Suprapubic skin (tissue), 4 donors: ENCODE results near the gene NCOA1. TPM values are rescaled to one million over a fixed set of nuclear protein-coding genes. Genes with fewer than 3 reads are reported as not detected.

Experiments used
- DNase-seq, 2 donors: peaks; one replicate each; pipeline ENCODE4 v3.0.0-alpha.2; 2019; ENCODE audit warnings: low spot score in 2 of 2
- H3K27ac ChIP-seq: fragments of 200-600 bp; sonication (generic); one replicate; pipeline ENCODE4 v1.5.1; 2019
- H3K27me3 ChIP-seq: fragments of 200-600 bp; sonication (generic); one replicate; pipeline ENCODE4 v1.5.1; 2019
- H3K36me3 ChIP-seq: fragments of 200-600 bp; sonication (generic); one replicate; pipeline ENCODE4 v1.5.1; 2019
- H3K4me1 ChIP-seq: fragments of 200-600 bp; sonication (generic); one replicate; pipeline ENCODE4 v1.5.1; 2019
- H3K4me3 ChIP-seq: fragments of 200-600 bp; sonication (generic); one replicate; pipeline ENCODE4 v1.5.1; 2019; ENCODE audit warnings: mild to moderate bottlenecking
- H3K9me3 ChIP-seq: fragments of 200-600 bp; sonication (generic); one replicate; pipeline ENCODE4 v1.5.1; 2019
- CTCF ChIP-seq, 2 donors: fragments of 200-600 bp in 1 of 2; fragments of 450-650 bp in 1 of 2; sonication (generic) in 1 of 2; IDR thresholded peaks; one replicate each; pipeline ENCODE4 v1.5.1; 2016 to 2019; ENCODE audit warnings: antibody characterized with exemption in 2 of 2, mild to moderate bottlenecking in 1 of 2, moderate library complexity in 1 of 2
- EP300 ChIP-seq: sonication (generic); formaldehyde crosslinking; IDR thresholded peaks from one replicate; pipeline ENCODE4 v1.6.1; 2017; ENCODE audit warnings: antibody characterized with exemption
- POLR2A ChIP-seq, 2 donors: fragments of 450-650 bp; IDR thresholded peaks; one replicate each; pipeline ENCODE4 v1.6.1; 2017; ENCODE audit warnings: antibody characterized with exemption in 2 of 2, mild to moderate bottlenecking in 2 of 2, moderate library complexity in 2 of 2
- POLR2AphosphoS5 ChIP-seq, 3 donors: sonication (generic); formaldehyde crosslinking; IDR thresholded peaks; one replicate each; pipeline ENCODE4 v1.6.1; 2017; ENCODE audit warnings: antibody characterized with exemption in 3 of 3
- WGBS: methylation state at CpG from one replicate; pipeline ENCODE4 v1.1.5; 2018; 5-methylcytosine and 5-hydroxymethylcytosine counted together
- total RNA-seq, 4 donors: library from RNA; depleted of rRNA; stranded (reverse); fragments of >200 nt; gene quantifications; one replicate each; pipeline ENCODE4 v1.1.0, GENCODE V29; 2016

The NCOA1 gene
- total RNA-seq, 4 donors from 2014 or later, result 40.5 to 66.1 (median 47.2) TPM

GRCh38 chr2:24515335-24515734 is 24.3 kb downstream of the NCOA1 start:
- no peak overlapping the region for H3K27ac ChIP-seq
- WGBS, result 45% methylated on average over 2 of the region's 2 CpGs
- no peaks in the 10 kb centered on the region for H3K9me3 ChIP-seq
- TF ChIP-seq POLR2AphosphoS5 (IDR thresholded peaks at IDR 0.05) (no peak), EP300 (no peak), POLR2A (IDR thresholded peaks at IDR 0.05) (no peak), CTCF (IDR thresholded peaks at IDR 0.05) (no peak)
- peaks cover 16% of the 10 kb centered on the region for H3K4me1 ChIP-seq
- H3K27me3 ChIP-seq, result no peaks in the 10 kb centered on the region
- no peak for DNase-seq
- H3K4me3 ChIP-seq, result no peak overlapping the region
- no peaks in the 10 kb centered on the region for H3K36me3 ChIP-seq

GRCh38 chr2:24515831-24516230 is 24.8 kb downstream of the NCOA1 start:
- no peak for DNase-seq
- no peak overlapping the region for H3K4me3 ChIP-seq
- H3K27me3 ChIP-seq, result no peaks in the 10 kb centered on the region
- no peak overlapping the region for H3K27ac ChIP-seq
- H3K4me1 ChIP-seq, result peaks cover 16% of the 10 kb centered on the region
- no peaks in the 10 kb centered on the region for H3K36me3 ChIP-seq
- no peaks in the 10 kb centered on the region for H3K9me3 ChIP-seq
- no peak for TF ChIP-seq POLR2AphosphoS5 (IDR thresholded peaks at IDR 0.05)
- TF ChIP-seq EP300, result no peak
- no peak for TF ChIP-seq POLR2A (IDR thresholded peaks at IDR 0.05)
- TF ChIP-seq CTCF (IDR thresholded peaks at IDR 0.05), result no peak
- 100% methylated on average over 2 of the region's 2 CpGs for WGBS

GRCh38 chr2:24517247-24517646 is 26.2 kb downstream of the NCOA1 start:
- peaks cover 13% of the 10 kb centered on the region for H3K4me1 ChIP-seq
- no peaks in the 10 kb centered on the region for H3K36me3 ChIP-seq
- no peak overlapping the region for H3K4me3 ChIP-seq
- no peak for DNase-seq
- WGBS, result 89% methylated on average over 5 of the region's 5 CpGs
- no peaks in the 10 kb centered on the region for H3K9me3 ChIP-seq
- TF ChIP-seq CTCF (IDR thresholded peaks at IDR 0.05) (no peak), POLR2AphosphoS5 (IDR thresholded peaks at IDR 0.05) (no peak), EP300 (no peak), POLR2A (IDR thresholded peaks at IDR 0.05) (no peak)
- H3K27ac ChIP-seq, result no peak overlapping the region
- H3K27me3 ChIP-seq, result no peaks in the 10 kb centered on the region

- H3K4me3 ChIP-seq, result no peak overlapping the region
- H3K27me3 ChIP-seq, result no peaks in the 10 kb centered on the region
- no peak for TF ChIP-seq EP300
- no peak for TF ChIP-seq CTCF (IDR thresholded peaks at IDR 0.05)
- no peak for TF ChIP-seq POLR2A (IDR thresholded peaks at IDR 0.05)
- no peak for TF ChIP-seq POLR2AphosphoS5 (IDR thresholded peaks at IDR 0.05)
- 74% methylated on average over 1 of the region's 1 CpG for WGBS
- DNase-seq, result no peak
- H3K27ac ChIP-seq, result no peak overlapping the region
- peaks cover 3% of the 10 kb centered on the region for H3K36me3 ChIP-seq
- H3K4me1 ChIP-seq, result peaks cover 7% of the 10 kb centered on the region
- no peaks in the 10 kb centered on the region for H3K9me3 ChIP-seq
These were observed 29.1 kb downstream of the NCOA1 start for GRCh38 chr2:24520175-24520574.

GRCh38 chr2:24521162-24521857 is 30.3 kb downstream of the NCOA1 start:
- no peaks in the 10 kb centered on the region for H3K4me1 ChIP-seq
- H3K27me3 ChIP-seq, result no peaks in the 10 kb centered on the region
- no peak for TF ChIP-seq POLR2A (IDR thresholded peaks at IDR 0.05)
- peaks cover 3% of the 10 kb centered on the region for H3K36me3 ChIP-seq
- DNase-seq, result no peak
- no peak overlapping the region for H3K27ac ChIP-seq
- no peaks in the 10 kb centered on the region for H3K9me3 ChIP-seq
- 93% methylated on average over 1 of the region's 1 CpG for WGBS
- H3K4me3 ChIP-seq, result no peak overlapping the region
